Measurements from ENCODE around the gene MYLK4. TPM values are rescaled to one million over a fixed set of nuclear protein-coding genes. Genes with fewer than 3 reads are reported as not detected.

MYLK4 gene
- total RNA-seq, 3 donors from 2014 or later, result 0.41 to 0.82 (median 0.43) TPM

- no peak for ATAC-seq
- H3K9me3 ChIP-seq, result no peaks in the 10 kb centered on the region
- intact Hi-C loops (cut with DNase I, micrococcal nuclease), result loop anchor here in 1 of 2 donors (5.0 kb wide), 2 partner anchors 51 to 141 kb away; partner anchors contain the start of gene SERPINB1
- DNase-seq, result no peak
- no peak for TF ChIP-seq CTCF (IDR thresholded peaks at IDR 0.05)
- no peaks in the 10 kb centered on the region for H3K36me3 ChIP-seq (ENCODE audit: low read depth)
- H3K4me3 ChIP-seq, result no peak overlapping the region
- H3K4me1 ChIP-seq (ENCODE audit: low read depth), result peaks cover 6% of the 10 kb centered on the region
Measured at GRCh38 chr6:2791450-2791974, 40.8 kb upstream of the MYLK4 start.

GRCh38 chr6:2790588-2791449 is 40.1 kb upstream of the MYLK4 start:
- H3K9me3 ChIP-seq, result no peaks in the 10 kb centered on the region
- intact Hi-C loops (cut with DNase I, micrococcal nuclease), result loop anchor here in 1 of 2 donors (5.0 kb wide), 2 partner anchors 51 to 141 kb away; partner anchors contain the start of gene SERPINB1
- peak in 2 of 3 donors; percentile 61 to 85 for DNase-seq
- H3K4me3 ChIP-seq, result no peak overlapping the region
- ATAC-seq, result peak; percentile 87
- H3K4me1 ChIP-seq (ENCODE audit: low read depth), result peaks cover 6% of the 10 kb centered on the region
- H3K36me3 ChIP-seq (ENCODE audit: low read depth), result no peaks in the 10 kb centered on the region
- TF ChIP-seq CTCF (IDR thresholded peaks at IDR 0.05), result peak; percentile 31

- H3K4me3 ChIP-seq, result no peak overlapping the region
- DNase-seq (no peak), ATAC-seq (no peak)
- H3K36me3 ChIP-seq (ENCODE audit: low read depth), result no peaks in the 10 kb centered on the region
- no peak for TF ChIP-seq CTCF (IDR thresholded peaks at IDR 0.05)
- H3K9me3 ChIP-seq, result no peaks in the 10 kb centered on the region
- H3K4me1 ChIP-seq (ENCODE audit: low read depth), result peaks cover 19% of the 10 kb centered on the region
- intact Hi-C loops (cut with DNase I, micrococcal nuclease), result no loop called here
Measured at GRCh38 chr6:2786269-2786668, 35.5 kb upstream of the MYLK4 start.

GRCh38 chr6:2784930-2785329 is 34.2 kb upstream of the MYLK4 start:
- Histone ChIP-seq H3K36me3 (ENCODE audit: low read depth) (no peaks in the 10 kb centered on the region), H3K4me3 (no peak overlapping the region), H3K9me3 (no peaks in the 10 kb centered on the region), H3K4me1 (ENCODE audit: low read depth) (peaks cover 19% of the 10 kb centered on the region)
- ATAC-seq (no peak), DNase-seq (no peak)
- intact Hi-C loops (cut with DNase I, micrococcal nuclease), result no loop called here
- TF ChIP-seq CTCF (IDR thresholded peaks at IDR 0.05), result no peak

- Histone ChIP-seq H3K36me3 (ENCODE audit: low read depth) (no peaks in the 10 kb centered on the region), H3K9me3 (no peaks in the 10 kb centered on the region), H3K4me3 (no peak overlapping the region), H3K4me1 (ENCODE audit: low read depth) (peaks cover 19% of the 10 kb centered on the region)
- DNase-seq, result no peak
- no peak for ATAC-seq
- no peak for TF ChIP-seq CTCF (IDR thresholded peaks at IDR 0.05)
- intact Hi-C loops (cut with DNase I, micrococcal nuclease), result no loop called here
Measured at GRCh38 chr6:2784061-2784460, 33.3 kb upstream of the MYLK4 start.
